GM23338 (cell line): ENCODE data around the gene OOEP. TPM values are rescaled to one million over a fixed set of nuclear protein-coding genes. Genes with fewer than 3 reads are reported as not detected.

Experiments used
- ATAC-seq: fragments of 200-7000 bp; cut with Tn5 transposase; 3 replicates; pipeline ENCODE4 v1.9.1; 2020
- DNase-seq: peaks from one replicate; pipeline ENCODE4 v3.0.0-alpha.2; 2015; ENCODE audit warnings: low spot score
- H2AFZ ChIP-seq: fragments of 200-600 bp; sonication (generic); 2 replicates; pipeline ENCODE4 v1.8.0; 2016; ENCODE audit warnings: antibody characterized with exemption, mild to moderate bottlenecking, moderate library complexity
- H3F3A ChIP-seq: fragments of 200-600 bp; sonication (generic); replicated peaks from 2 replicates; pipeline ENCODE4 v1.8.0; 2017; ENCODE audit warnings: antibody characterized with exemption, mixed run types, low read depth
- H3K27ac ChIP-seq: fragments of 200-600 bp; sonication (generic); 2 replicates; pipeline ENCODE4 v1.6.1; 2016; ENCODE audit warnings: low read depth
- H3K27me3 ChIP-seq: fragments of 200-600 bp; sonication (generic); 2 replicates; pipeline ENCODE4 v1.8.0; 2016; ENCODE audit warnings: mild to moderate bottlenecking, mixed run types, moderate library complexity; ENCODE audit not compliant: insufficient read depth
- H3K36me3 ChIP-seq: fragments of 200-600 bp; sonication (generic); 2 replicates; pipeline ENCODE4 v1.8.0; 2016; ENCODE audit warnings: mild to moderate bottlenecking; ENCODE audit not compliant: insufficient read depth
- H3K4me1 ChIP-seq: fragments of 200-600 bp; sonication (generic); 2 replicates; pipeline ENCODE4 v1.8.0; 2016; ENCODE audit warnings: mild to moderate bottlenecking, moderate library complexity; ENCODE audit not compliant: insufficient read depth
- H3K4me2 ChIP-seq: fragments of 200-600 bp; sonication (generic); 2 replicates; pipeline ENCODE4 v1.7.1; 2017; ENCODE audit warnings: mixed run types
- H3K4me3 ChIP-seq: fragments of 200-600 bp; sonication (generic); 2 replicates; pipeline ENCODE4 v1.6.1; 2016; ENCODE audit warnings: mixed run types
- H3K79me2 ChIP-seq: fragments of 200-600 bp; sonication (generic); replicated peaks from 2 replicates; pipeline ENCODE4 v1.8.0; 2017; ENCODE audit warnings: mild to moderate bottlenecking; ENCODE audit not compliant: insufficient read depth
- H3K9me2 ChIP-seq: fragments of 200-600 bp; sonication (generic); 2 replicates; pipeline ENCODE4 v1.8.0; 2017; ENCODE audit not compliant: insufficient read depth
- H4K20me1 ChIP-seq: fragments of 200-600 bp; sonication (generic); replicated peaks from 2 replicates; pipeline ENCODE4 v1.8.0; 2017; ENCODE audit warnings: mild to moderate bottlenecking; ENCODE audit not compliant: insufficient read depth
- H3K27ac Mint-ChIP-seq: 2 replicates; pipeline ENCODE4 v1.8.0; 2020; ENCODE audit warnings: inconsistent platforms, mild to moderate bottlenecking, moderate library complexity, mixed read lengths
- H3K27me3 Mint-ChIP-seq: 3 replicates; pipeline ENCODE4 v1.8.0; 2022; ENCODE audit warnings: low read depth, mild to moderate bottlenecking, moderate library complexity, mixed read lengths, inconsistent platforms; ENCODE audit not compliant: insufficient read depth, poor library complexity
- H3K36me3 Mint-ChIP-seq: 3 replicates; pipeline ENCODE4 v1.8.0; 2021; ENCODE audit warnings: low read depth, mild to moderate bottlenecking, inconsistent platforms, moderate library complexity, mixed read lengths
- H3K4me1 Mint-ChIP-seq: 3 replicates; pipeline ENCODE4 v1.8.0; 2020; ENCODE audit warnings: mild to moderate bottlenecking, inconsistent platforms, mixed read lengths
- H3K4me3 Mint-ChIP-seq: 3 replicates; pipeline ENCODE4 v1.8.0; 2021; ENCODE audit warnings: moderate library complexity, mild to moderate bottlenecking, inconsistent platforms, mixed read lengths
- H3K9me3 Mint-ChIP-seq: 3 replicates; pipeline ENCODE4 v1.8.0; 2020; ENCODE audit warnings: moderate library complexity, mild to moderate bottlenecking, inconsistent platforms, mixed read lengths
- CREB1 ChIP-seq: fragments of 250-450 bp; sonication (Bioruptor Pico); IDR thresholded peaks from 2 replicates; pipeline ENCODE4 v1.5.0; 2020; ENCODE audit warnings: low read depth, mild to moderate bottlenecking, moderate library complexity
- EZH2 ChIP-seq: fragments of 200-600 bp; sonication (generic); IDR thresholded peaks from one replicate; pipeline ENCODE4 v1.8.0; 2017; ENCODE audit warnings: antibody characterized with exemption, mild to moderate bottlenecking, low read depth; ENCODE audit not compliant: unreplicated experiment
- EZH2phosphoT487 ChIP-seq: fragments of 200-600 bp; sonication (generic); IDR thresholded peaks from one replicate; pipeline ENCODE4 v1.8.1; 2018; ENCODE audit warnings: antibody characterized with exemption; ENCODE audit not compliant: unreplicated experiment
- JUNB ChIP-seq: IDR thresholded peaks from one replicate; pipeline ENCODE4 v1.6.1; 2016; ENCODE audit warnings: antibody characterized with exemption; ENCODE audit not compliant: unreplicated experiment
- NANOG ChIP-seq: IDR thresholded peaks from 2 replicates; pipeline ENCODE4 v1.6.1; 2016; ENCODE audit warnings: antibody characterized with exemption, borderline replicate concordance
- POLR2AphosphoS5 ChIP-seq: IDR thresholded peaks from 2 replicates; pipeline ENCODE4 v1.6.1; 2016; ENCODE audit warnings: antibody characterized with exemption, low read depth
- STAT1 ChIP-seq: IDR thresholded peaks from one replicate; pipeline ENCODE4 v1.6.1; 2016; ENCODE audit warnings: antibody characterized with exemption; ENCODE audit not compliant: unreplicated experiment
- ZNF114 ChIP-seq: fragments of 250-450 bp; sonication (Bioruptor Pico); IDR thresholded peaks from 2 replicates; pipeline ENCODE4 v1.5.0; 2020; ENCODE audit warnings: mild to moderate bottlenecking, moderate library complexity
- ZNF331 ChIP-seq: fragments of 250-450 bp; sonication (Bioruptor Pico); IDR thresholded peaks from 2 replicates; pipeline ENCODE4 v1.5.0; 2020; ENCODE audit warnings: low read depth, mild to moderate bottlenecking, moderate library complexity
- polyA plus RNA-seq: library from polyadenylated mRNA; unstranded; fragments of >200 nt; fragmentation: Nextera tagmentation; extraction: Ambion mirVana; gene quantifications from 2 replicates; pipeline ENCODE4 v1.2.1, GENCODE V29; 2016
- total RNA-seq: library from RNA; depleted of rRNA; stranded (reverse); fragments of >200 nt; shearing (Covaris generic); gene quantifications from 2 replicates; pipeline ENCODE4 v1.2.3, GENCODE V29; 2014
- TF ChIP-seq, protein P1 (sequence below): IDR thresholded peaks from one replicate; pipeline ENCODE4 v1.6.1; 2018; ENCODE audit warnings: antibody characterized with exemption; ENCODE audit not compliant: unreplicated experiment
- TF ChIP-seq, protein P2 (sequence below): IDR thresholded peaks from 2 replicates; pipeline ENCODE4 v1.6.1; 2016; ENCODE audit warnings: antibody characterized with exemption
- TF ChIP-seq, protein P3 (sequence below): fragments of 250-450 bp; sonication (Bioruptor Pico); IDR thresholded peaks from 2 replicates; pipeline ENCODE4 v1.5.0; 2020; ENCODE audit warnings: mild to moderate bottlenecking, moderate library complexity
- TF ChIP-seq, protein P4 (sequence below), 2 experiments: fragments of 200-600 bp in 1 of 2; sonication (generic) in 1 of 2; conservative IDR thresholded peaks; 2 replicates each; pipeline versions ENCODE4 v1.5.1 to v1.6.1; 2016 to 2017; ENCODE audit warnings: antibody characterized with exemption in 2 of 2, low read depth in 2 of 2, mild to moderate bottlenecking in 2 of 2, moderate library complexity in 1 of 2

Gene OOEP
- total and polyA plus RNA-seq, 2 experiments from 2014 or later = 0.73 TPM; not detected in 1

DNA sequence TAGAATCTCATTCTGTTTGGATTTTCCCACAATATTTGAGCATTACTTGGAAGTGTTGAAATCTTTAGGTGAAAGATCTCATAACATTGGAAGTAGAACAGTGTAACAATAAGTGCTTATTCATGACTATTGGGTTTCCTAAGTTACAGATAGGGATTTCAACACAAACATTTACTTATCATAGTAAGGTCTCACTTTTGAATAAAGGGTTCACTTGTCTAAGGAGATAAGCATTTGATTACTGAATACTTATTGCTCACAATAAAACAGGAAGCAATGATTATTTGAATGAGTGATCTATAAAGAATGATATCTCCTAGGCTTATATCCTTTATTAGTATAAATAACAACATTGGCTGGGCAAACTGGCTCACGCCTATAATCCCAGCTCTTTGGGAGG lies 39.7 kb upstream of the OOEP start:
- H2AFZ ChIP-seq = no peak overlapping the region
- Mint-ChIP-seq H3K36me3 (no peaks in the 10 kb centered on the region), H3K27ac (no peak overlapping the region), H3K27me3 (no peaks in the 10 kb centered on the region), H3K9me3 (no peaks in the 10 kb centered on the region), H3K4me3 (no peak overlapping the region), H3K4me1 (no peaks in the 10 kb centered on the region)
- no peaks in the 10 kb centered on the region for H3K4me1 ChIP-seq
- no peak overlapping the region for H3K27ac ChIP-seq
- H3K4me3 ChIP-seq = no peak overlapping the region
- H3K27me3 ChIP-seq = no peaks in the 10 kb centered on the region
- H3K79me2 ChIP-seq = no peaks in the 10 kb centered on the region
- no peak for DNase-seq
- H3K36me3 ChIP-seq = no peaks in the 10 kb centered on the region
- no peak for ATAC-seq
- TF ChIP-seq EZH2 (no peak), JUNB (no peak), ZNF331 (CRISPR knock-in tag) (no peak), STAT1 (no peak), POLR2AphosphoS5 (no peak), ZNF114 (CRISPR knock-in tag) (no peak), EZH2phosphoT487 (no peak), CREB1 (CRISPR knock-in tag) (no peak), NANOG (no peak)
- TF ChIP-seq, protein P1, sequence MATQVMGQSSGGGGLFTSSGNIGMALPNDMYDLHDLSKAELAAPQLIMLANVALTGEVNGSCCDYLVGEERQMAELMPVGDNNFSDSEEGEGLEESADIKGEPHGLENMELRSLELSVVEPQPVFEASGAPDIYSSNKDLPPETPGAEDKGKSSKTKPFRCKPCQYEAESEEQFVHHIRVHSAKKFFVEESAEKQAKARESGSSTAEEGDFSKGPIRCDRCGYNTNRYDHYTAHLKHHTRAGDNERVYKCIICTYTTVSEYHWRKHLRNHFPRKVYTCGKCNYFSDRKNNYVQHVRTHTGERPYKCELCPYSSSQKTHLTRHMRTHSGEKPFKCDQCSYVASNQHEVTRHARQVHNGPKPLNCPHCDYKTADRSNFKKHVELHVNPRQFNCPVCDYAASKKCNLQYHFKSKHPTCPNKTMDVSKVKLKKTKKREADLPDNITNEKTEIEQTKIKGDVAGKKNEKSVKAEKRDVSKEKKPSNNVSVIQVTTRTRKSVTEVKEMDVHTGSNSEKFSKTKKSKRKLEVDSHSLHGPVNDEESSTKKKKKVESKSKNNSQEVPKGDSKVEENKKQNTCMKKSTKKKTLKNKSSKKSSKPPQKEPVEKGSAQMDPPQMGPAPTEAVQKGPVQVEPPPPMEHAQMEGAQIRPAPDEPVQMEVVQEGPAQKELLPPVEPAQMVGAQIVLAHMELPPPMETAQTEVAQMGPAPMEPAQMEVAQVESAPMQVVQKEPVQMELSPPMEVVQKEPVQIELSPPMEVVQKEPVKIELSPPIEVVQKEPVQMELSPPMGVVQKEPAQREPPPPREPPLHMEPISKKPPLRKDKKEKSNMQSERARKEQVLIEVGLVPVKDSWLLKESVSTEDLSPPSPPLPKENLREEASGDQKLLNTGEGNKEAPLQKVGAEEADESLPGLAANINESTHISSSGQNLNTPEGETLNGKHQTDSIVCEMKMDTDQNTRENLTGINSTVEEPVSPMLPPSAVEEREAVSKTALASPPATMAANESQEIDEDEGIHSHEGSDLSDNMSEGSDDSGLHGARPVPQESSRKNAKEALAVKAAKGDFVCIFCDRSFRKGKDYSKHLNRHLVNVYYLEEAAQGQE = no peak
- TF ChIP-seq, protein P2, sequence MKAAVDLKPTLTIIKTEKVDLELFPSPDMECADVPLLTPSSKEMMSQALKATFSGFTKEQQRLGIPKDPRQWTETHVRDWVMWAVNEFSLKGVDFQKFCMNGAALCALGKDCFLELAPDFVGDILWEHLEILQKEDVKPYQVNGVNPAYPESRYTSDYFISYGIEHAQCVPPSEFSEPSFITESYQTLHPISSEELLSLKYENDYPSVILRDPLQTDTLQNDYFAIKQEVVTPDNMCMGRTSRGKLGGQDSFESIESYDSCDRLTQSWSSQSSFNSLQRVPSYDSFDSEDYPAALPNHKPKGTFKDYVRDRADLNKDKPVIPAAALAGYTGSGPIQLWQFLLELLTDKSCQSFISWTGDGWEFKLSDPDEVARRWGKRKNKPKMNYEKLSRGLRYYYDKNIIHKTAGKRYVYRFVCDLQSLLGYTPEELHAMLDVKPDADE = no peak
- TF ChIP-seq, protein P3, sequence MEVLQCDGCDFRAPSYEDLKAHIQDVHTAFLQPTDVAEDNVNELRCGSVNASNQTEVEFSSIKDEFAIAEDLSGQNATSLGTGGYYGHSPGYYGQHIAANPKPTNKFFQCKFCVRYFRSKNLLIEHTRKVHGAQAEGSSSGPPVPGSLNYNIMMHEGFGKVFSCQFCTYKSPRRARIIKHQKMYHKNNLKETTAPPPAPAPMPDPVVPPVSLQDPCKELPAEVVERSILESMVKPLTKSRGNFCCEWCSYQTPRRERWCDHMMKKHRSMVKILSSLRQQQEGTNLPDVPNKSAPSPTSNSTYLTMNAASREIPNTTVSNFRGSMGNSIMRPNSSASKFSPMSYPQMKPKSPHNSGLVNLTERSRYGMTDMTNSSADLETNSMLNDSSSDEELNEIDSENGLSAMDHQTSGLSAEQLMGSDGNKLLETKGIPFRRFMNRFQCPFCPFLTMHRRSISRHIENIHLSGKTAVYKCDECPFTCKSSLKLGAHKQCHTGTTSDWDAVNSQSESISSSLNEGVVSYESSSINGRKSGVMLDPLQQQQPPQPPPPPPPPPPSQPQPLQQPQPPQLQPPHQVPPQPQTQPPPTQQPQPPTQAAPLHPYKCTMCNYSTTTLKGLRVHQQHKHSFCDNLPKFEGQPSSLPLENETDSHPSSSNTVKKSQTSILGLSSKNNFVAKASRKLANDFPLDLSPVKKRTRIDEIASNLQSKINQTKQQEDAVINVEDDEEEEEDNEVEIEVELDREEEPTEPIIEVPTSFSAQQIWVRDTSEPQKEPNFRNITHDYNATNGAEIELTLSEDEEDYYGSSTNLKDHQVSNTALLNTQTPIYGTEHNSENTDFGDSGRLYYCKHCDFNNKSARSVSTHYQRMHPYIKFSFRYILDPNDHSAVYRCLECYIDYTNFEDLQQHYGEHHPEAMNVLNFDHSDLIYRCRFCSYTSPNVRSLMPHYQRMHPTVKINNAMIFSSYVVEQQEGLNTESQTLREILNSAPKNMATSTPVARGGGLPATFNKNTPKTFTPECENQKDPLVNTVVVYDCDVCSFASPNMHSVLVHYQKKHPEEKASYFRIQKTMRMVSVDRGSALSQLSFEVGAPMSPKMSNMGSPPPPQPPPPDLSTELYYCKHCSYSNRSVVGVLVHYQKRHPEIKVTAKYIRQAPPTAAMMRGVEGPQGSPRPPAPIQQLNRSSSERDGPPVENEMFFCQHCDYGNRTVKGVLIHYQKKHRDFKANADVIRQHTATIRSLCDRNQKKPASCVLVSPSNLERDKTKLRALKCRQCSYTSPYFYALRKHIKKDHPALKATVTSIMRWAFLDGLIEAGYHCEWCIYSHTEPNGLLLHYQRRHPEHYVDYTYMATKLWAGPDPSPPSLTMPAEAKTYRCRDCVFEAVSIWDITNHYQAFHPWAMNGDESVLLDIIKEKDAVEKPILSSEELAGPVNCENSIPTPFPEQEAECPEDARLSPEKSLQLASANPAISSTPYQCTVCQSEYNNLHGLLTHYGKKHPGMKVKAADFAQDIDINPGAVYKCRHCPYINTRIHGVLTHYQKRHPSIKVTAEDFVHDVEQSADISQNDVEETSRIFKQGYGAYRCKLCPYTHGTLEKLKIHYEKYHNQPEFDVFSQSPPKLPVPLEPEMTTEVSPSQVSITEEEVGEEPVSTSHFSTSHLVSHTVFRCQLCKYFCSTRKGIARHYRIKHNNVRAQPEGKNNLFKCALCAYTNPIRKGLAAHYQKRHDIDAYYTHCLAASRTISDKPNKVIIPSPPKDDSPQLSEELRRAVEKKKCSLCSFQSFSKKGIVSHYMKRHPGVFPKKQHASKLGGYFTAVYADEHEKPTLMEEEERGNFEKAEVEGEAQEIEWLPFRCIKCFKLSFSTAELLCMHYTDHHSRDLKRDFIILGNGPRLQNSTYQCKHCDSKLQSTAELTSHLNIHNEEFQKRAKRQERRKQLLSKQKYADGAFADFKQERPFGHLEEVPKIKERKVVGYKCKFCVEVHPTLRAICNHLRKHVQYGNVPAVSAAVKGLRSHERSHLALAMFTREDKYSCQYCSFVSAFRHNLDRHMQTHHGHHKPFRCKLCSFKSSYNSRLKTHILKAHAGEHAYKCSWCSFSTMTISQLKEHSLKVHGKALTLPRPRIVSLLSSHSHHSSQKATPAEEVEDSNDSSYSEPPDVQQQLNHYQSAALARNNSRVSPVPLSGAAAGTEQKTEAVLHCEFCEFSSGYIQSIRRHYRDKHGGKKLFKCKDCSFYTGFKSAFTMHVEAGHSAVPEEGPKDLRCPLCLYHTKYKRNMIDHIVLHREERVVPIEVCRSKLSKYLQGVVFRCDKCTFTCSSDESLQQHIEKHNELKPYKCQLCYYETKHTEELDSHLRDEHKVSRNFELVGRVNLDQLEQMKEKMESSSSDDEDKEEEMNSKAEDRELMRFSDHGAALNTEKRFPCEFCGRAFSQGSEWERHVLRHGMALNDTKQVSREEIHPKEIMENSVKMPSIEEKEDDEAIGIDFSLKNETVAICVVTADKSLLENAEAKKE = no peak
- TF ChIP-seq, protein P4, sequence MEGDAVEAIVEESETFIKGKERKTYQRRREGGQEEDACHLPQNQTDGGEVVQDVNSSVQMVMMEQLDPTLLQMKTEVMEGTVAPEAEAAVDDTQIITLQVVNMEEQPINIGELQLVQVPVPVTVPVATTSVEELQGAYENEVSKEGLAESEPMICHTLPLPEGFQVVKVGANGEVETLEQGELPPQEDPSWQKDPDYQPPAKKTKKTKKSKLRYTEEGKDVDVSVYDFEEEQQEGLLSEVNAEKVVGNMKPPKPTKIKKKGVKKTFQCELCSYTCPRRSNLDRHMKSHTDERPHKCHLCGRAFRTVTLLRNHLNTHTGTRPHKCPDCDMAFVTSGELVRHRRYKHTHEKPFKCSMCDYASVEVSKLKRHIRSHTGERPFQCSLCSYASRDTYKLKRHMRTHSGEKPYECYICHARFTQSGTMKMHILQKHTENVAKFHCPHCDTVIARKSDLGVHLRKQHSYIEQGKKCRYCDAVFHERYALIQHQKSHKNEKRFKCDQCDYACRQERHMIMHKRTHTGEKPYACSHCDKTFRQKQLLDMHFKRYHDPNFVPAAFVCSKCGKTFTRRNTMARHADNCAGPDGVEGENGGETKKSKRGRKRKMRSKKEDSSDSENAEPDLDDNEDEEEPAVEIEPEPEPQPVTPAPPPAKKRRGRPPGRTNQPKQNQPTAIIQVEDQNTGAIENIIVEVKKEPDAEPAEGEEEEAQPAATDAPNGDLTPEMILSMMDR (conservative IDR thresholded peaks at IDR 0.05; ENCODE audit: low read depth in 2 of 2) = no peak
- no peak overlapping the region for H3K4me2 ChIP-seq
- H3K9me2 ChIP-seq = no peaks in the 10 kb centered on the region
- no peaks in the 10 kb centered on the region for H3F3A ChIP-seq
- no peaks in the 10 kb centered on the region for H4K20me1 ChIP-seq
